Endothelial cell of umbilical vein (primary cell): Measurements from ENCODE around the gene AKR1C2. TPM values are rescaled to one million over a fixed set of nuclear protein-coding genes. Genes with fewer than 3 reads are reported as not detected.

ENCODE experiments used
- BruUV-seq: library from RNA; stranded (reverse); fragments of 400-500 nt; replicated peaks from 2 replicates; lab custom pipeline; 2021; lab: Mats Ljungman, UMichigan
- CTCF ChIA-PET: fragments of 300-600, 350-600 bp; sonication (Branson Sonifier 250); formaldehyde crosslinking; loops from one replicate; lab custom pipeline; 2021; ENCODE audit warnings: antibody characterized with exemption, inconsistent platforms; lab: Charles Lee
- POLR2A ChIA-PET: fragments of 300-600, 350-600 bp; sonication (Branson Sonifier 250); formaldehyde crosslinking; loops from one replicate; lab custom pipeline; 2021; ENCODE audit warnings: antibody characterized with exemption, inconsistent platforms; lab: Charles Lee
- DNase-seq: peaks from one replicate; pipeline ENCODE4 v3.0.0-alpha.2; 2011; ENCODE audit warnings: low read depth, low spot score
- FAIRE-seq: peaks from 2 replicates; lab custom pipeline; 2011; peaks lifted over from hg19 to GRCh38; lab: Jason Lieb, UNC
- H2AFZ ChIP-seq: 2 replicates; pipeline ENCODE4 v1.6.0; 2012; ENCODE audit warnings: low read depth, low read length, control low read depth, inconsistent platforms
- H3K27ac ChIP-seq: 2 replicates; pipeline ENCODE4 v1.5.1; 2011; ENCODE audit warnings: low read depth, mild to moderate bottlenecking, control low read depth, low read length, moderate library complexity; ENCODE audit not compliant: insufficient read depth
- H3K27me3 ChIP-seq, 2 experiments: 2 replicates each; pipeline versions ENCODE4 v1.6.0 to v1.6.1; 2011; ENCODE audit warnings: low read length in 2 of 2, mixed read lengths in 1 of 2; ENCODE audit not compliant: control insufficient read depth in 2 of 2, insufficient read depth in 2 of 2
- H3K36me3 ChIP-seq, 2 experiments: 2 replicates in 1 of 2; 3 replicates in 1 of 2; pipeline ENCODE4 v1.5.1; 2011; ENCODE audit warnings: low read length in 2 of 2, mild to moderate bottlenecking in 1 of 2, moderate library complexity in 1 of 2; ENCODE audit not compliant: control insufficient read depth in 2 of 2, insufficient read depth in 2 of 2; ENCODE audit errors: extremely low read depth in 1 of 2
- H3K4me1 ChIP-seq: 3 replicates; pipeline ENCODE4 v1.5.1; 2011; ENCODE audit warnings: mild to moderate bottlenecking, low read length; ENCODE audit not compliant: control insufficient read depth, insufficient read depth; ENCODE audit errors: extremely low read depth
- H3K4me2 ChIP-seq: 2 replicates; pipeline ENCODE4 v1.6.1; 2011; ENCODE audit warnings: low read length, control low read depth, mixed read lengths; ENCODE audit not compliant: insufficient read depth
- H3K4me3 ChIP-seq, 3 experiments: fragments of 200-600 bp in 1 of 3; sonication (generic), shearing (Covaris generic) in 1 of 3; replicated peaks in 1 of 3; 2 replicates each; pipeline ENCODE4 v1.5.1; 2011 to 2016; ENCODE audit warnings: control low read depth in 3 of 3, low read length in 3 of 3, mild to moderate bottlenecking in 2 of 3, inconsistent platforms in 1 of 3, low read depth in 1 of 3, moderate library complexity in 1 of 3; ENCODE audit not compliant: insufficient read depth in 1 of 3
- H3K79me2 ChIP-seq: 2 replicates; pipeline ENCODE4 v1.6.0; 2012; ENCODE audit warnings: low read length, inconsistent platforms; ENCODE audit not compliant: control insufficient read depth, insufficient read depth
- H3K9ac ChIP-seq: replicated peaks from 2 replicates; pipeline ENCODE3; 2011; ENCODE audit warnings: low read length, control low read depth; ENCODE audit not compliant: insufficient read depth; ENCODE audit errors: extremely low read depth
- H3K9me1 ChIP-seq: replicated peaks from 3 replicates; pipeline ENCODE4 v1.6.0; 2011; ENCODE audit warnings: mild to moderate bottlenecking, low read length; ENCODE audit not compliant: control insufficient read depth, insufficient read depth; ENCODE audit errors: extremely low read depth
- H3K9me3 ChIP-seq: replicated peaks from 2 replicates; pipeline ENCODE4 v1.5.1; 2012; ENCODE audit warnings: low read length, inconsistent platforms; ENCODE audit not compliant: control insufficient read depth, insufficient read depth
- H4K20me1 ChIP-seq: replicated peaks from 2 replicates; pipeline ENCODE3; 2011; ENCODE audit warnings: mild to moderate bottlenecking, low read length; ENCODE audit not compliant: control insufficient read depth, insufficient read depth; ENCODE audit errors: extremely low read depth
- EZH2 ChIP-seq: IDR thresholded peaks from 2 replicates; pipeline ENCODE4 v1.6.1; 2012; ENCODE audit warnings: borderline replicate concordance, low read depth, mild to moderate bottlenecking, moderate library complexity, low read length, inconsistent platforms; ENCODE audit not compliant: severe bottlenecking
- FOS ChIP-seq: IDR thresholded peaks from 2 replicates; pipeline ENCODE4 v1.6.1; 2011; ENCODE audit warnings: mild to moderate bottlenecking, low read length, moderate library complexity, borderline replicate concordance; ENCODE audit not compliant: insufficient read depth
- GATA2 ChIP-seq: IDR thresholded peaks from 2 replicates; pipeline ENCODE4 v1.7.0; 2011; ENCODE audit warnings: low read depth, mild to moderate bottlenecking, moderate library complexity, mixed read lengths, low read length; ENCODE audit not compliant: insufficient read length, insufficient read depth
- JUN ChIP-seq: IDR thresholded peaks from 2 replicates; pipeline ENCODE4 v1.6.1; 2011; ENCODE audit warnings: borderline replicate concordance, low read depth; ENCODE audit not compliant: insufficient read length, insufficient read depth
- MYC ChIP-seq: IDR thresholded peaks from one replicate; pipeline ENCODE4 v1.6.1; 2011; ENCODE audit warnings: mild to moderate bottlenecking, low read depth, low read length
- POLR2A ChIP-seq: IDR thresholded peaks from 2 replicates; pipeline ENCODE4 v1.6.1; 2012; ENCODE audit warnings: low read depth, mild to moderate bottlenecking, control low read depth, low read length
- POLR2AphosphoS5 ChIP-seq: IDR thresholded peaks from 2 replicates; pipeline ENCODE4 v1.6.1; 2012; ENCODE audit warnings: low read depth, mild to moderate bottlenecking, control low read depth, low read length, moderate library complexity; ENCODE audit not compliant: insufficient read depth
- dilution Hi-C: fragments of 300-500 bp; cut with MboI; formaldehyde crosslinking; loops from one replicate; pipeline ENCODE4 v1.15.0; 2019; ENCODE audit warnings: low sequenced_read_pairs; ENCODE audit not compliant: extremely low pct_ligation_motif_present
- intact Hi-C: fragments of 100-400 bp; cut with micrococcal nuclease; formaldehyde crosslinking; loops from one replicate; pipeline ENCODE4 v1.10.0; 2022
- polyA plus RNA-seq, 4 experiments: library from polyadenylated mRNA; depleted of rRNA in 3 of 4; stranded (reverse) in 3 of 4; unstranded in 1 of 4; fragments of >200 nt; gene quantifications; 2 replicates each; pipeline versions ENCODE4 v1.2.1 to v1.2.3, GENCODE V29; 2011 to 2012; ENCODE audit warnings: missing spikeins in 1 of 4
- total RNA-seq: library from RNA; stranded (reverse); gene quantifications from 2 replicates; pipeline ENCODE4 v1.2.3, GENCODE V29; 2021
- TF ChIP-seq, protein P1 (sequence below): IDR thresholded peaks from 2 replicates; pipeline ENCODE4 v1.6.1; 2011; ENCODE audit not compliant: insufficient read depth, insufficient read length
- TF ChIP-seq, protein P2 (sequence below), 2 donors: IDR thresholded peaks; 1 replicate in 1 of 2; 2 replicates in 1 of 2; pipeline ENCODE4 v1.5.1; 2011; ENCODE audit warnings: low read length in 2 of 2, mild to moderate bottlenecking in 2 of 2, moderate library complexity in 2 of 2, control low read depth in 1 of 2, inconsistent platforms in 1 of 2, low read depth in 1 of 2; ENCODE audit not compliant: insufficient read depth in 1 of 2; ENCODE audit errors: extremely low read depth in 1 of 2

The AKR1C2 gene
- total and polyA plus RNA-seq, 2 donors (not counting 3 experiments of a cell fraction or from before 2014, with no cell fraction given), result 0.84 to 1.7 TPM

DNA sequence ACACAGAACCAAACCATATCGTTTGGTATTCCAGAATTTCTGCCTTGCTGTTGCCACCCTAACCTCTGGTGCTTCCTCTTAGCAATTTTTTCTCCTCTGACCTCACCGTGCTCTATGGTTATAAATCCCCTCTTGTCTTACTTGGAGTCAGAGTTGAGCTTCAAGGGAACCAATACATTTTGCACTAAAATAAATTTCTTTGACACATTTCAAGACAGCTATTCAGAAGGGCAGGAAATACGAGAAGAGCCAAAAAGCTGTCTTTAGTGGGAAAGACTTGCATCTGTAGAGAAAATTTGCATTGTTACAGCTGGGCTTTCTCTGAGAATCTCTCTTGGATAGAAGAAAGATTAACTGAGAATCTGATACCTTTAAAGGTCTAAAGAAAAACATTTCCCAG, 14.5 kb upstream of the AKR1C2 start:
- H3K4me3 ChIP-seq, result no peak overlapping the region
- peaks cover 11% of the 10 kb centered on the region for H3K4me1 ChIP-seq
- H3K27ac ChIP-seq, result no peak overlapping the region
- no peaks in the 10 kb centered on the region for H4K20me1 ChIP-seq
- FAIRE-seq, result no peak
- POLR2A ChIA-PET, result no interaction called here
- no peak overlapping the region for H3K4me2 ChIP-seq
- no TSS peak for BruUV-seq
- H2AFZ ChIP-seq, result no peak overlapping the region
- intact Hi-C loops (loop anchor here (5.0 kb wide), 1 partner anchor 274 kb away; no protein-coding TSS in a partner anchor), dilution Hi-C loops (no loop called here)
- H3K79me2 ChIP-seq, result no peaks in the 10 kb centered on the region
- H3K9me1 ChIP-seq, result no peaks in the 10 kb centered on the region
- DNase-seq, result no peak
- no peaks in the 10 kb centered on the region for H3K27me3 ChIP-seq
- no peaks in the 10 kb centered on the region for H3K36me3 ChIP-seq
- CTCF ChIA-PET, result interaction anchor here (1.2 kb wide), 1 partner anchor 76 kb away, joined by 3 read pairs; the partner anchor contains the start of gene AKR1C3
- no peaks in the 10 kb centered on the region for H3K9me3 ChIP-seq
- no peak overlapping the region for H3K9ac ChIP-seq
- TF ChIP-seq MYC, result no peak
- TF ChIP-seq FOS, result no peak
- TF ChIP-seq POLR2A, result no peak
- no peak for TF ChIP-seq GATA2
- TF ChIP-seq EZH2, result no peak
- TF ChIP-seq, protein P1, sequence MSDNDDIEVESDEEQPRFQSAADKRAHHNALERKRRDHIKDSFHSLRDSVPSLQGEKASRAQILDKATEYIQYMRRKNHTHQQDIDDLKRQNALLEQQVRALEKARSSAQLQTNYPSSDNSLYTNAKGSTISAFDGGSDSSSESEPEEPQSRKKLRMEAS, result no peak
- TF ChIP-seq, protein P2, sequence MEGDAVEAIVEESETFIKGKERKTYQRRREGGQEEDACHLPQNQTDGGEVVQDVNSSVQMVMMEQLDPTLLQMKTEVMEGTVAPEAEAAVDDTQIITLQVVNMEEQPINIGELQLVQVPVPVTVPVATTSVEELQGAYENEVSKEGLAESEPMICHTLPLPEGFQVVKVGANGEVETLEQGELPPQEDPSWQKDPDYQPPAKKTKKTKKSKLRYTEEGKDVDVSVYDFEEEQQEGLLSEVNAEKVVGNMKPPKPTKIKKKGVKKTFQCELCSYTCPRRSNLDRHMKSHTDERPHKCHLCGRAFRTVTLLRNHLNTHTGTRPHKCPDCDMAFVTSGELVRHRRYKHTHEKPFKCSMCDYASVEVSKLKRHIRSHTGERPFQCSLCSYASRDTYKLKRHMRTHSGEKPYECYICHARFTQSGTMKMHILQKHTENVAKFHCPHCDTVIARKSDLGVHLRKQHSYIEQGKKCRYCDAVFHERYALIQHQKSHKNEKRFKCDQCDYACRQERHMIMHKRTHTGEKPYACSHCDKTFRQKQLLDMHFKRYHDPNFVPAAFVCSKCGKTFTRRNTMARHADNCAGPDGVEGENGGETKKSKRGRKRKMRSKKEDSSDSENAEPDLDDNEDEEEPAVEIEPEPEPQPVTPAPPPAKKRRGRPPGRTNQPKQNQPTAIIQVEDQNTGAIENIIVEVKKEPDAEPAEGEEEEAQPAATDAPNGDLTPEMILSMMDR (IDR thresholded peaks at IDR 0.05; ENCODE audit: extremely low read depth in 1 of 2, insufficient read depth in 1 of 2, low read depth in 1 of 2, low read length in 2 of 2), result no peak
- no peak for TF ChIP-seq POLR2AphosphoS5
- no peak for TF ChIP-seq JUN
